BLaER1 (cell line): Measurements from ENCODE around the gene ACOT7.
"Not testable (repeated sequence)": the region's sequence is repeated elsewhere in the genome, so short reads cannot be mapped to it uniquely, and the experiment has no call there.

Experiments
- H3K27ac ChIP-seq: shearing (Covaris generic); formaldehyde crosslinking; 2 replicates; pipeline ENCODE4 v1.8.1; 2022
- H3K27me3 ChIP-seq: shearing (Covaris generic); formaldehyde crosslinking; 2 replicates; pipeline ENCODE4 v1.8.1; 2022
- H3K36me3 ChIP-seq: shearing (Covaris generic); formaldehyde crosslinking; 2 replicates; pipeline ENCODE4 v1.8.1; 2022
- H3K4me1 ChIP-seq: shearing (Covaris generic); formaldehyde crosslinking; 2 replicates; pipeline ENCODE4 v1.8.1; 2022
- H3K4me2 ChIP-seq: shearing (Covaris generic); formaldehyde crosslinking; 2 replicates; pipeline ENCODE4 v1.8.1; 2022
- H3K4me3 ChIP-seq: shearing (Covaris generic); formaldehyde crosslinking; 2 replicates; pipeline ENCODE4 v1.8.1; 2022
- H3K9ac ChIP-seq: shearing (Covaris generic); formaldehyde crosslinking; 2 replicates; pipeline ENCODE4 v1.8.1; 2022
- H3K9me3 ChIP-seq: shearing (Covaris generic); formaldehyde crosslinking; 2 replicates; pipeline ENCODE4 v1.8.1; 2022
- H4K20me1 ChIP-seq: shearing (Covaris generic); formaldehyde crosslinking; 2 replicates; pipeline ENCODE4 v1.8.1; 2022
- Cebpa-rat ChIP-seq: shearing (Covaris generic); IDR thresholded peaks from 2 replicates; pipeline ENCODE4 v1.8.1; 2022

Gene ACOT7

DNA sequence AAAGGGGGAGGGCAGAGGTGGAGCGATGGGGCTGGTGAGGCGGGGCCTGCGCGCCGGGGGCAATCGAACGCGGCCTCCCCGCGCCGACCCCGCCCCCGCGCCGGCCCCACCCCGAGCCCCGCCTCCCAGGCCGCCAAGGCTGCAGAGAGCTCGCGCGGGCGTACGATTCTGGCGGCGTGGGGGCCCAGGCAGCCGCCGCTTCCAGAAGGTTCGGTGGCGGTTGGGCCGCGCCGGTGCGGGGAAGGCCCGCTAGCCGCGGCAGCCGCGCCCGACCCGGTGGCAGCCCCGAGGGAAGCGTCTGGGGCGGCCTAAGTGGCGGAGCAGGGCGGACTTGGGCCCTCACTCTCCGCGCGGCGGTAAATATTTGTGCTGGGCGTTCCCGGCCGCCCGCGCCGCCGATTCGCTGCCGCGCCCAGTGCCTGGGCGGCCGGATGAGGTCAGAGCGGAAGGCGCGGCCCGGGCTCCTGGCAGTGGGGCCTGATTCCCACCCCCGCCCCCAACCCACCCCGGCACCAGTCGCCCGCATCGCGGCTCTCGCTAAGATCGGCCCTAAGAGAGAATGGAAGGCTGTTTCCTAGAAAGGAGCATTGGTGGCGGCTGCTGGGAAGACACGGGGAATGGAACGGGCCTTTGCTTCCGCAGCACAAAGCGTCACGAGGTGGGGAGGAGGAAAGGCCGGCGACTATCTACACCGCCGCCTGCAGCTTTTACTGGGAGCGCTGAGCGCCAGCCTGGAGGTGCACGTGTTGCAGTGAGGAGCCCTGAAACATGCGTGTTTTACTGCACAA, at the start of gene ACOT7:
ACOT7 (minus strand) TSS at position 368 of the 788 bp plus-strand sequence. CDS start 368 bp downstream, outside the sequence.
- Histone ChIP-seq H3K27ac (peak within 1 kb of the TSS; percentile 90), H3K27me3 (no peaks in the 10 kb centered on the region), H3K4me1 (peaks cover 30% of the 10 kb centered on the region), H3K36me3 (peaks cover 10% of the 10 kb centered on the region; the same call in 1 of the 2 replicates), H3K4me2 (peak within 1 kb of the TSS; percentile 87), H4K20me1 (peaks cover 13% of the 10 kb centered on the region), H3K9ac (peak within 1 kb of the TSS; percentile 85), H3K4me3 (peak within 1 kb of the TSS; percentile 78), H3K9me3 (no peaks in the 10 kb centered on the region)
- TF ChIP-seq Cebpa-rat, result no peak

GRCh38 chr1:6441586-6441985, 48.0 kb upstream of the ACOT7 start:
- Histone ChIP-seq H3K27ac (no peak overlapping the region), H3K4me3 (no peak overlapping the region), H3K4me1 (peaks cover 42% of the 10 kb centered on the region), H3K4me2 (no peak overlapping the region), H3K36me3 (no peaks in the 10 kb centered on the region), H3K9me3 (no peaks in the 10 kb centered on the region), H3K27me3 (peaks cover 58% of the 10 kb centered on the region), H3K9ac (no peak overlapping the region), H4K20me1 (peaks cover 3% of the 10 kb centered on the region)
- no peak for TF ChIP-seq Cebpa-rat

DNA sequence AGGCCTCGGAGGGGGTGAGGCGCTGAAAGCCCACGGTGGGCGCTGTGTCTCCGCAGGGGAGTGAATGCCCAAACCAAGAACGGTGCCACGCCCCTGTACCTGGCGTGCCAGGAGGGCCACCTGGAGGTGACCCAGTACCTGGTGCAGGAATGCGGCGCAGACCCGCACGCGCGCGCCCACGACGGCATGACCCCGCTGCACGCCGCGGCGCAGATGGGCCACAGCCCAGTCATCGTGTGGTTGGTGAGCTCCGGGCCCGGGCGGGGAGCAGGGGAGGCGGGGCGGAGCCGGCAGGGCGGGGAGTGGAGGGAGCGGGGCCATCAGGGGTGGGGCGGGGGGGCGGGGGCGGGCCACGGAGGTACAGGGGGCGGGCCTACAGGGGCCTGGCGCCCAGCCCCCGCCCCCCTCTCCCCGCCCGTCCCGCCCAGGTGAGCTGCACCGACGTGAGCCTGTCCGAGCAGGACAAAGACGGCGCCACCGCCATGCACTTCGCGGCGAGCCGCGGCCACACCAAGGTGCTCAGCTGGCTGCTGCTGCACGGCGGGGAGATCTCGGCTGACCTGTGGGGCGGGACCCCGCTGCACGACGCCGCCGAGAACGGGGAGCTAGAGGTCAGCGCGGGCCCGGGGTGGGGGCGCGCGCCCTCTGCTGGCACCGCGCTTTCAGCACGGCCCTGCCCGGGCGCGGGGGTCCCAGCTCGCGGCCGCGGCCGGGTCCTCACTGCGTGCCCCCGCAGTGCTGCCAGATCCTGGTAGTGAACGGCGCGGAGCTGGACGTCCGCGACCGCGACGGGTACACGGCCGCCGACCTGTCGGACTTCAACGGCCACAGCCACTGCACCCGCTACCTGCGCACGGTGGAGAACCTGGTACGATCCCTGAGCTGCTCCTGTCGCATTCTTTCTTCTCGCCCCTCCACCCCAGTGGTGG, 46.9 kb upstream of the ACOT7 start:
- H3K4me1 ChIP-seq, result peaks cover 41% of the 10 kb centered on the region
- no peak overlapping the region for H3K27ac ChIP-seq
- no peaks in the 10 kb centered on the region; the same call in 1 of the 2 replicates for H4K20me1 ChIP-seq
- H3K9ac ChIP-seq, result no peak overlapping the region
- peaks cover 47% of the 10 kb centered on the region for H3K27me3 ChIP-seq
- H3K4me2 ChIP-seq, result peak overlapping the region; percentile 82
- H3K4me3 ChIP-seq, result peak overlapping the region; percentile 51
- no peak for TF ChIP-seq Cebpa-rat
- H3K36me3 ChIP-seq, result no peaks in the 10 kb centered on the region
- H3K9me3 ChIP-seq, result no peaks in the 10 kb centered on the region

GRCh38 chr1:6438047-6438525, 44.5 kb upstream of the ACOT7 start:
- 0 out of 2 replicates have a peak overlapping the region, but pooled peaks have one; percentile 4 for H3K9ac ChIP-seq
- no peaks in the 10 kb centered on the region; the same call in 1 of the 2 replicates for H4K20me1 ChIP-seq
- no peak for TF ChIP-seq Cebpa-rat
- peak overlapping the region; percentile 82 for H3K4me2 ChIP-seq
- H3K4me1 ChIP-seq, result peaks cover 52% of the 10 kb centered on the region
- H3K9me3 ChIP-seq, result no peaks in the 10 kb centered on the region
- H3K36me3 ChIP-seq, result no peaks in the 10 kb centered on the region
- no peak overlapping the region for H3K27ac ChIP-seq
- H3K4me3 ChIP-seq, result no peak overlapping the region
- H3K27me3 ChIP-seq, result peaks cover 24% of the 10 kb centered on the region

- peaks cover 17% of the 10 kb centered on the region for H3K27me3 ChIP-seq
- H3K4me1 ChIP-seq, result peaks cover 51% of the 10 kb centered on the region
- not testable (repeated sequence) for H3K9ac ChIP-seq
These were observed 43.6 kb upstream of the ACOT7 start for GRCh38 chr1:6437012-6437700.

GRCh38 chr1:6436277-6436676, 42.7 kb upstream of the ACOT7 start:
- H3K4me1 ChIP-seq, result peaks cover 51% of the 10 kb centered on the region
- not testable (repeated sequence) for H3K27me3 ChIP-seq, H3K9me3 ChIP-seq

More at GRCh38 chr1:6437012-6437700, 43.6 kb upstream of the ACOT7 start:
- not testable (repeated sequence) for H3K36me3 ChIP-seq, H3K27ac ChIP-seq, H3K9me3 ChIP-seq, H4K20me1 ChIP-seq, H3K4me3 ChIP-seq, H3K4me2 ChIP-seq

DNA sequence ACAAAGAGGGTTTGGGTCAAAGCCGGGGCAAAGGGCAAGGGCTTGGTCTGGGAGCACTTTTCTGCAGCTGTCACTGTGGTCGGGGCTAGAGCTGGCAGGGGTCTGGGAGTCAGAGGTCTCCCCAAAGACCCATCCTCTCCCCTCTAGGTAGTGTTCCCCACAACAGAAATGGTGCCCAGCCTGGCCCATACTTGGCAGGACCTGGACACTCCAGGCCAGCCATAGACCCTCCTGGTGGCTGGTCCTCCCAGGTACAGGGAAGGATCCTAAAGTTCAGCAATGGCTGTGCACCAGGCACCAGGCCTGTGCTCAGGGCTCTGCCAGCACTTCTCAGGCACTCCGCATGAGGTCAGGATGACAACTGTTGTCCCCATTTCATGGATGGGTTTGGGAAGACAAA, 42.0 kb upstream of the ACOT7 start:
- Histone ChIP-seq H3K4me1 (peaks cover 51% of the 10 kb centered on the region), H3K27me3 (peaks cover under 1% of the 10 kb centered on the region; the same call in 1 of the 2 replicates), H3K9me3 (no peaks in the 10 kb centered on the region), H3K4me2 (no peak overlapping the region), H4K20me1 (no peaks in the 10 kb centered on the region), H3K27ac (no peak overlapping the region), H3K9ac (no peak overlapping the region), H3K36me3 (no peaks in the 10 kb centered on the region), H3K4me3 (no peak overlapping the region)
- no peak for TF ChIP-seq Cebpa-rat

More at GRCh38 chr1:6436277-6436676, 42.7 kb upstream of the ACOT7 start:
- H3K27ac ChIP-seq, H3K4me2 ChIP-seq, H4K20me1 ChIP-seq, H3K9ac ChIP-seq, H3K4me3 ChIP-seq, H3K36me3 ChIP-seq: not testable (repeated sequence)

GRCh38 chr1:6435129-6435528, 41.6 kb upstream of the ACOT7 start:
- Histone ChIP-seq H4K20me1 (no peaks in the 10 kb centered on the region), H3K27ac (no peak overlapping the region), H3K9me3 (no peaks in the 10 kb centered on the region), H3K4me1 (peaks cover 51% of the 10 kb centered on the region), H3K36me3 (no peaks in the 10 kb centered on the region), H3K27me3 (0 out of 2 replicates have a peak, but pooled peaks cover 3% of the 10 kb centered on the region), H3K4me3 (no peak overlapping the region), H3K9ac (no peak overlapping the region), H3K4me2 (no peak overlapping the region)
- TF ChIP-seq Cebpa-rat, result no peak

DNA sequence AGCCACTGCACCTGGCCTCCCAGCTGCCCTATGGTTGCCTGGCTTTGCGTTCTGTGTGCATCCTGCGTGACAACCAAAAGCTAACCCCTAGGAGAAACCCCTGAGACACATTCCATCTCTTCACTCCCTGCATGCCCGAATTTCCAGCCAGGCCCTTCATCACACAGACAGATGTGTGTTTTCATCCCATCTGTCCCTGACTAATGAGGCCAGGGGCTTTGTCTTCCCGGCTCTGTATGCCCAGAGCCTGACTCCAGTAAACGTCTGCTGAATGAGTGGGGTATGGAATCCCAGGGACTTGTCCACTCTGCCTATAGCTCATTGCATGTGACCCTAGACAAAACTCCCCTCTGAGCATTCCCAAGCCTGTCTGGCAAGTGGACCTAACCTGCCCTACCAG, 40.6 kb upstream of the ACOT7 start:
- Histone ChIP-seq H3K27me3 (0 out of 2 replicates have a peak, but pooled peaks cover 3% of the 10 kb centered on the region), H4K20me1 (no peaks in the 10 kb centered on the region), H3K36me3 (no peaks in the 10 kb centered on the region), H3K4me1 (peaks cover 41% of the 10 kb centered on the region), H3K9me3 (no peaks in the 10 kb centered on the region), H3K4me3 (no peak overlapping the region), H3K27ac (no peak overlapping the region), H3K9ac (no peak overlapping the region), H3K4me2 (peak overlapping the region; percentile 48)
- TF ChIP-seq Cebpa-rat, result no peak

- not testable (repeated sequence) for H3K36me3 ChIP-seq, H3K27ac ChIP-seq, H3K4me2 ChIP-seq, H4K20me1 ChIP-seq, H3K9me3 ChIP-seq, H3K9ac ChIP-seq, H3K4me3 ChIP-seq
- H3K4me1 ChIP-seq, result peaks cover 28% of the 10 kb centered on the region
- H3K27me3 ChIP-seq, result peaks cover 12% of the 10 kb centered on the region; the same call in 1 of the 2 replicates
These were observed 38.3 kb upstream of the ACOT7 start for GRCh38 chr1:6431645-6432579.

- H3K9ac ChIP-seq, H3K36me3 ChIP-seq, H3K9me3 ChIP-seq, H3K4me2 ChIP-seq, H3K4me3 ChIP-seq, H3K27ac ChIP-seq: not testable (repeated sequence)
- H3K4me1 ChIP-seq, result peaks cover 45% of the 10 kb centered on the region
- peaks cover 32% of the 10 kb centered on the region for H3K27me3 ChIP-seq
- peaks cover 22% of the 10 kb centered on the region for H4K20me1 ChIP-seq
These were observed 36.3 kb upstream of the ACOT7 start for GRCh38 chr1:6429660-6430411.

DNA sequence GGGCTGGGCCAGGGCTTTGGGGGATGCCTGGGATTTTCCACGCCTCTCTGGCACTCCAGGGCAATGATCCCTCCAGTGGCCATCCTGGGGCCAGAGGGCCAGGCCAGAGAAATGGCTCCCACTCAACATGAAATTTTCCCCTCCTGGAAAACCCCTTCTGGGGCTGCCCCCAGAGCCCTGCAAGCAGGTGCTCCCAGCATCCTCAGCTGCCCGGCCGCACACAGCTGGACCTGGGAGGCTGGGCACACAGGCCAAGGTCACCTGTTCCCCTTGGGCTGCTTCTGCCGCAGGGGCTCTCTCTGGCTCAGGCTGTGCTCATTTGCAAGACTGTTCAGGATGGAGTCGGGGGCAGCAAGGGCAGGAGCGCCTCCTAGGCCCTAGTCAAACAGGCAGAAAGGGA, 34.9 kb upstream of the ACOT7 start:
- not testable (repeated sequence) for H3K27ac ChIP-seq, H3K4me2 ChIP-seq
- H3K4me1 ChIP-seq, result peaks cover 44% of the 10 kb centered on the region

More for the DNA sequence above, 34.9 kb upstream of the ACOT7 start:
- Histone ChIP-seq H4K20me1 (peaks cover 28% of the 10 kb centered on the region), H3K27me3 (peaks cover 46% of the 10 kb centered on the region)
- not testable (repeated sequence) for H3K36me3 ChIP-seq, H3K4me3 ChIP-seq, H3K9ac ChIP-seq, H3K9me3 ChIP-seq
